A549 (cell line): ENCODE data around the gene CAMSAP1.

Source experiments
- CTCF ChIP-seq: fragments of >200 bp; sonication (Bioruptor Twin); formaldehyde crosslinking; IDR thresholded peaks from 3 replicates; pipeline ENCODE4 v1.5.1; 2016
- POLR2A ChIP-seq: IDR thresholded peaks from 2 replicates; pipeline ENCODE4 v1.6.1; 2012; ENCODE audit warnings: mild to moderate bottlenecking, low read length
- RAD21 ChIP-seq, 2 experiments: fragments of >200 bp in 1 of 2; sonication (Bioruptor Twin) in 1 of 2; formaldehyde crosslinking in 1 of 2; IDR thresholded peaks in 1 of 2; conservative IDR thresholded peaks in 1 of 2; 2 replicates in 1 of 2; 3 replicates in 1 of 2; pipeline ENCODE4 v1.6.1; 2012 to 2018; ENCODE audit warnings: inconsistent platforms in 1 of 2

GRCh38 chr9:135857843-135858242 is 49.5 kb downstream of the CAMSAP1 start:
- no peak for TF ChIP-seq RAD21 (conservative IDR thresholded peaks at IDR 0.05 in 1 of 2, IDR thresholded peaks at IDR 0.05 in 1 of 2)
- TF ChIP-seq POLR2A: no peak
- no peak for TF ChIP-seq CTCF
